ENCODE measurements around the gene MCRS1.

DNA sequence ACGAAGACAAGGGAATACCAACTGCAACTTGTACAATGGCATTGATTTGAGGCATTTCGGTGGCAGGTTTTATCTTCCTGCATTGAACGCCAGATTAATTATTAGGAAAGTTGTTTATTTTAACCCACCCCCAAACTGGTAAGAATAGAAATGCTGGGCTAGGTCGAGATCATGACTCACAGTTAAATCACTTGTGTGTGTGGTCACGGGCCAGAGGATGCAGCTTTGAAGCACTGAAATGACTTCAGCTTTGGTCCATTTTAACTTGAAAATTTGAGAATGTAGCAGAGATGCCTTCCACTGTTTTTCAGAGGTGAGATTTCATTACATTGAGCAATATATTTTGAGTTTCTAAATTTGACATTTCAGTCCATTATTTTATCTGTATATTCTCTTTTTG, 52.7 kb downstream of the MCRS1 start:
- TF ChIP-seq, protein P1, sequence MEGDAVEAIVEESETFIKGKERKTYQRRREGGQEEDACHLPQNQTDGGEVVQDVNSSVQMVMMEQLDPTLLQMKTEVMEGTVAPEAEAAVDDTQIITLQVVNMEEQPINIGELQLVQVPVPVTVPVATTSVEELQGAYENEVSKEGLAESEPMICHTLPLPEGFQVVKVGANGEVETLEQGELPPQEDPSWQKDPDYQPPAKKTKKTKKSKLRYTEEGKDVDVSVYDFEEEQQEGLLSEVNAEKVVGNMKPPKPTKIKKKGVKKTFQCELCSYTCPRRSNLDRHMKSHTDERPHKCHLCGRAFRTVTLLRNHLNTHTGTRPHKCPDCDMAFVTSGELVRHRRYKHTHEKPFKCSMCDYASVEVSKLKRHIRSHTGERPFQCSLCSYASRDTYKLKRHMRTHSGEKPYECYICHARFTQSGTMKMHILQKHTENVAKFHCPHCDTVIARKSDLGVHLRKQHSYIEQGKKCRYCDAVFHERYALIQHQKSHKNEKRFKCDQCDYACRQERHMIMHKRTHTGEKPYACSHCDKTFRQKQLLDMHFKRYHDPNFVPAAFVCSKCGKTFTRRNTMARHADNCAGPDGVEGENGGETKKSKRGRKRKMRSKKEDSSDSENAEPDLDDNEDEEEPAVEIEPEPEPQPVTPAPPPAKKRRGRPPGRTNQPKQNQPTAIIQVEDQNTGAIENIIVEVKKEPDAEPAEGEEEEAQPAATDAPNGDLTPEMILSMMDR (IDR thresholded peaks at IDR 0.05; ENCODE audit: insufficient read depth, low read length, poor library complexity, severe bottlenecking) = no peak
- TF ChIP-seq EZH2phosphoT487 (conservative IDR thresholded peaks at IDR 0.05; ENCODE audit: low read length) = no peak
